Keratinocyte (primary cell): Measurements from ENCODE around the gene SLC15A3. TPM values are rescaled to one million over a fixed set of nuclear protein-coding genes. Genes with fewer than 3 reads are reported as not detected.

Experiments used
- DNase-seq: peaks from one replicate; pipeline ENCODE4 v3.0.0-alpha.2; 2011; ENCODE audit warnings: low read depth, missing footprints, low spot score
- FAIRE-seq: peaks from 2 replicates; lab custom pipeline; 2011; peaks lifted over from hg19 to GRCh38; lab: Jason Lieb, UNC
- H2AFZ ChIP-seq: 2 replicates; pipeline ENCODE4 v1.6.0; 2012; ENCODE audit warnings: low read length, control low read depth, inconsistent platforms; ENCODE audit not compliant: control insufficient read depth
- H3K27ac ChIP-seq: 2 replicates; pipeline ENCODE4 v1.5.1; 2011; ENCODE audit warnings: low read length; ENCODE audit not compliant: control insufficient read depth, insufficient read depth
- H3K27me3 ChIP-seq: 3 replicates; pipeline ENCODE4 v1.6.0; 2011; ENCODE audit warnings: low read length; ENCODE audit not compliant: control insufficient read depth, insufficient read depth; ENCODE audit errors: extremely low read depth
- H3K36me3 ChIP-seq, 2 experiments: 2 replicates in 1 of 2; 3 replicates in 1 of 2; pipeline ENCODE4 v1.5.1; 2011; ENCODE audit warnings: low read length in 2 of 2, mild to moderate bottlenecking in 1 of 2; ENCODE audit not compliant: control insufficient read depth in 2 of 2, insufficient read depth in 2 of 2; ENCODE audit errors: extremely low read depth in 1 of 2
- H3K4me1 ChIP-seq: 3 replicates; pipeline ENCODE4 v1.5.1; 2011; ENCODE audit warnings: low read length; ENCODE audit not compliant: control insufficient read depth, insufficient read depth; ENCODE audit errors: extremely low read depth
- H3K4me2 ChIP-seq: 3 replicates; pipeline ENCODE4 v1.6.0; 2011; ENCODE audit warnings: low read depth, low read length; ENCODE audit not compliant: control insufficient read depth, insufficient read depth; ENCODE audit errors: extremely low read depth
- H3K4me3 ChIP-seq, 3 experiments: fragments of 200-600 bp in 1 of 3; sonication (generic) in 1 of 3; 2 replicates in 2 of 3; 3 replicates in 1 of 3; pipeline ENCODE4 v1.5.1; 2011 to 2016; ENCODE audit warnings: low read length in 3 of 3, mild to moderate bottlenecking in 3 of 3, control low read depth in 2 of 3, inconsistent platforms in 1 of 3, low read depth in 1 of 3, mixed read lengths in 1 of 3, mixed run types in 1 of 3, moderate library complexity in 1 of 3; ENCODE audit not compliant: control insufficient read depth in 2 of 3, insufficient read depth in 2 of 3; ENCODE audit errors: extremely low read depth in 1 of 3
- H3K79me2 ChIP-seq: 2 replicates; pipeline ENCODE4 v1.6.0; 2012; ENCODE audit warnings: low read length; ENCODE audit not compliant: control insufficient read depth, insufficient read depth
- H3K9ac ChIP-seq: 3 replicates; pipeline ENCODE4 v1.6.0; 2011; ENCODE audit warnings: low read length; ENCODE audit not compliant: control insufficient read depth, insufficient read depth; ENCODE audit errors: extremely low read depth
- H3K9me1 ChIP-seq: 3 replicates; pipeline ENCODE4 v1.6.0; 2011; ENCODE audit warnings: low read length; ENCODE audit not compliant: control insufficient read depth, insufficient read depth; ENCODE audit errors: extremely low read depth
- H3K9me3 ChIP-seq: 2 replicates; pipeline ENCODE4 v1.5.1; 2012; ENCODE audit warnings: low read depth, low read length; ENCODE audit not compliant: control insufficient read depth
- H4K20me1 ChIP-seq: 3 replicates; pipeline ENCODE4 v1.6.0; 2011; ENCODE audit warnings: low read length; ENCODE audit not compliant: control insufficient read depth, insufficient read depth; ENCODE audit errors: extremely low read depth
- EZH2 ChIP-seq: IDR thresholded peaks from one replicate; pipeline ENCODE4 v1.6.1; 2012; ENCODE audit warnings: inconsistent platforms, mild to moderate bottlenecking, low read length, moderate library complexity
- dilution Hi-C: fragments of 300-500 bp; cut with MboI; formaldehyde crosslinking; loops from one replicate; pipeline ENCODE4 v1.7.0; 2020; ENCODE audit warnings: low sequenced_read_pairs; ENCODE audit not compliant: extremely low pct_ligation_motif_present
- polyA plus RNA-seq, 5 experiments: library from polyadenylated mRNA; depleted of rRNA in 3 of 5; stranded (reverse) in 3 of 5; stranded (forward) in 1 of 5; unstranded in 1 of 5; fragments of >200 nt; gene quantifications; 1 replicate in 1 of 5; 2 replicates in 3 of 5; 3 replicates in 1 of 5; pipeline versions ENCODE4 v1.2.1 to v1.2.3, GENCODE V29; 2011 to 2012; ENCODE audit warnings: missing spikeins in 2 of 5, low read depth in 1 of 5, low replicate concordance in 1 of 5
- TF ChIP-seq, protein P1 (sequence below), 3 experiments: IDR thresholded peaks in 1 of 3; conservative IDR thresholded peaks in 1 of 3; optimal IDR thresholded peaks in 1 of 3; 2 replicates in 2 of 3; 3 replicates in 1 of 3; pipeline versions ENCODE3 to v1.5.1; 2011; ENCODE audit warnings: low read length in 3 of 3, mild to moderate bottlenecking in 3 of 3, moderate library complexity in 2 of 3, control low read depth in 1 of 3, inconsistent platforms in 1 of 3; ENCODE audit not compliant: insufficient read depth in 2 of 3; ENCODE audit errors: extremely low read depth in 1 of 3

SLC15A3 gene
- polyA plus RNA-seq, 1 donor (not counting 4 experiments of a cell fraction or from before 2014, with no cell fraction given), result 1.0 TPM

GRCh38 chr11:60921777-60922335, 30.1 kb downstream of the SLC15A3 start:
- Histone ChIP-seq H3K9me1 (peaks cover 2% of the 10 kb centered on the region), H3K9ac (no peak overlapping the region), H3K27ac (no peak overlapping the region), H3K4me2 (no peak overlapping the region), H3K4me3 (no peak overlapping the region), H3K36me3 (peaks cover 19% of the 10 kb centered on the region in 2 experiments), H4K20me1 (peaks cover 2% of the 10 kb centered on the region), H3K79me2 (peaks cover 18% of the 10 kb centered on the region), H3K9me3 (no peaks in the 10 kb centered on the region), H3K4me1 (peaks cover 47% of the 10 kb centered on the region), H3K27me3 (no peaks in the 10 kb centered on the region), H2AFZ (no peak overlapping the region)
- no peak for FAIRE-seq
- dilution Hi-C loops, result no loop called here
- TF ChIP-seq EZH2, result no peak
- no peak for DNase-seq

GRCh38 chr11:60921259-60921658, 30.7 kb downstream of the SLC15A3 start:
- Histone ChIP-seq H4K20me1 (peaks cover 2% of the 10 kb centered on the region), H3K4me3 (no peak overlapping the region), H3K36me3 (peaks cover 19% of the 10 kb centered on the region in 2 experiments), H3K27ac (no peak overlapping the region), H3K9me1 (peaks cover 2% of the 10 kb centered on the region), H3K4me1 (peaks cover 52% of the 10 kb centered on the region), H3K9ac (no peak overlapping the region), H3K9me3 (no peaks in the 10 kb centered on the region), H3K4me2 (no peak overlapping the region), H3K79me2 (peaks cover 24% of the 10 kb centered on the region), H2AFZ (no peak overlapping the region), H3K27me3 (no peaks in the 10 kb centered on the region)
- TF ChIP-seq, protein P1, sequence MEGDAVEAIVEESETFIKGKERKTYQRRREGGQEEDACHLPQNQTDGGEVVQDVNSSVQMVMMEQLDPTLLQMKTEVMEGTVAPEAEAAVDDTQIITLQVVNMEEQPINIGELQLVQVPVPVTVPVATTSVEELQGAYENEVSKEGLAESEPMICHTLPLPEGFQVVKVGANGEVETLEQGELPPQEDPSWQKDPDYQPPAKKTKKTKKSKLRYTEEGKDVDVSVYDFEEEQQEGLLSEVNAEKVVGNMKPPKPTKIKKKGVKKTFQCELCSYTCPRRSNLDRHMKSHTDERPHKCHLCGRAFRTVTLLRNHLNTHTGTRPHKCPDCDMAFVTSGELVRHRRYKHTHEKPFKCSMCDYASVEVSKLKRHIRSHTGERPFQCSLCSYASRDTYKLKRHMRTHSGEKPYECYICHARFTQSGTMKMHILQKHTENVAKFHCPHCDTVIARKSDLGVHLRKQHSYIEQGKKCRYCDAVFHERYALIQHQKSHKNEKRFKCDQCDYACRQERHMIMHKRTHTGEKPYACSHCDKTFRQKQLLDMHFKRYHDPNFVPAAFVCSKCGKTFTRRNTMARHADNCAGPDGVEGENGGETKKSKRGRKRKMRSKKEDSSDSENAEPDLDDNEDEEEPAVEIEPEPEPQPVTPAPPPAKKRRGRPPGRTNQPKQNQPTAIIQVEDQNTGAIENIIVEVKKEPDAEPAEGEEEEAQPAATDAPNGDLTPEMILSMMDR (optimal IDR thresholded peaks at IDR 0.05 in 1 of 3, IDR thresholded peaks at IDR 0.05 in 1 of 3, conservative IDR thresholded peaks at IDR 0.05 in 1 of 3; ENCODE audit: extremely low read depth in 1 of 3, insufficient read depth in 2 of 3, low read length in 3 of 3), result no peak
- no peak for TF ChIP-seq EZH2
- DNase-seq, result no peak
- no peak for FAIRE-seq
- dilution Hi-C loops, result no loop called here

DNA sequence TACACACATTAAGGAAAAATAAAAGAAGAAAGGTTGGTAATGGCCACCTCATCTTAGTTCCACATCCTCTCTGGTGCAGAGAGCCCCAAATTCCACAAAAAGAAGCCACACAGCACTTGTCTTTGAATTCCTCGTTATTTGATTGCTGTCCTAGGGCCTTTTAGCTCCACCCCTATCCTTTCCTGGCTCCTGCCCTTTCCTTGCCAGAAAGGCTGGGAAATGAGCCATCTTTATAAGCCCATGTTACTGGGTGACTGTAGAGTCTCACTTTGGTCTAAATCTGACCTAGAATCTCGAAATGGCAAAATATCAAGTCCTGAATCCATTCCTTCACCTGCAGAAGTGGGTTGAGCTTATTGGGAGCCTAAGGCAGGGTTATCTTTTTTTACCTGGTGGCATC, 32.0 kb downstream of the SLC15A3 start:
- Histone ChIP-seq H4K20me1 (peaks cover 2% of the 10 kb centered on the region), H3K4me2 (no peak overlapping the region), H3K36me3 (peaks cover 19% of the 10 kb centered on the region in 2 experiments), H3K9me3 (no peaks in the 10 kb centered on the region), H3K9me1 (peaks cover 4% of the 10 kb centered on the region), H3K27me3 (no peaks in the 10 kb centered on the region), H3K27ac (no peak overlapping the region), H3K4me1 (peaks cover 52% of the 10 kb centered on the region), H2AFZ (no peak overlapping the region), H3K4me3 (no peak overlapping the region), H3K9ac (no peak overlapping the region), H3K79me2 (peaks cover 30% of the 10 kb centered on the region)
- dilution Hi-C loops, result no loop called here
- DNase-seq (no peak), FAIRE-seq (no peak)
- TF ChIP-seq EZH2, result no peak
- TF ChIP-seq, protein P1 (optimal IDR thresholded peaks at IDR 0.05 in 1 of 3, IDR thresholded peaks at IDR 0.05 in 1 of 3, conservative IDR thresholded peaks at IDR 0.05 in 1 of 3; ENCODE audit: extremely low read depth in 1 of 3, insufficient read depth in 2 of 3, low read length in 3 of 3), result no peak
